LNCaP clone FGC (cell line): ENCODE results near the gene NGFR.

Experiments used
- DNase-seq: peaks from one replicate; pipeline ENCODE4 v3.0.0-alpha.2; 2011; ENCODE audit warnings: low read depth
- H3K4me3 ChIP-seq: 2 replicates; pipeline ENCODE4 v1.5.1; 2011; ENCODE audit warnings: mild to moderate bottlenecking, low read depth, low read length, control low read depth
- CTCF ChIP-seq: IDR thresholded peaks from 2 replicates; pipeline ENCODE4 v1.5.1; 2012; ENCODE audit warnings: mild to moderate bottlenecking; ENCODE audit not compliant: control insufficient read depth, insufficient read depth; ENCODE audit errors: extremely low read depth

The NGFR gene

GRCh38 chr17:49454050-49454449 lies 41.0 kb upstream of the NGFR start:
- no peak overlapping the region for H3K4me3 ChIP-seq
- TF ChIP-seq CTCF, result no peak
- no peak for DNase-seq

GRCh38 chr17:49455272-49455861 lies 39.7 kb upstream of the NGFR start:
- H3K4me3 ChIP-seq, result no peak overlapping the region
- no peak for TF ChIP-seq CTCF
- no peak for DNase-seq

DNA sequence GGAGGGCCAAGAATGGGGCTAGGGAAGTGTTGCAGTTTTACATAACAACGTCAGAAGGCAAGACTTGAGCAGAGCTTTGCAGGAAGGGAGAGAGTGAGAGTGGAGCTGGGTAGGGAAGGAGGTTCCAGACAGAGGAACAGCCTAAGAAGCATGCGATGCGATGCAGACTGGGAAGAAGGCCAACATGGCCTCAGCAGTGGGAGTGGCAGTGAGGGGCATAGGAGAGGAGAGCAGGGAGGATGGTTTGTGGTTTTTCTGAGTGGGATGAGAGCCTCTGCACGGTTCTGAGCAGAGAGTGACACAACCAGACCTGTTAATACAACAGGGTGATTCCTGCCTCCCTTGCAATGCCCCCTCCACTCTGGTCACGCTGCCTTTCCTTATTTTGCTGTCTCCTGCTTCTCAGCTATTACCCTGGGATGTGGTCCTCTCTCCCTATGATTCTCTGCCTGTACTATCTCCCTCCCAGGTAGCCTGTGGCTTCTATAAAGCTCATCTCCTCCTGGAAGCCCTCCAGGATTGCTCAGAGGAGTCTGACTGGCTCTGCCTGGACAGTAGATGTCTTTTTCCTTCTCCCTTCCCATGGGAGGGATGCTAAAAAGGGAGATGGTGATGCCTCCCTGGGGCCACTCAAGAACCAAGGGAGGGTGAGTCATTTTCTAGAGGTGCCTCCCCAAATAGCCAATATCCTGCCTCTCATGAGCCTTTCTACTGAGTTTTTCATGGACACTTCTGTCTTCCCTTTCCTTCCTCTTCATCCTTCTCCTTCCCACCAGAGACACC lies 38.7 kb upstream of the NGFR start:
- TF ChIP-seq CTCF, result no peak
- H3K4me3 ChIP-seq, result no peak overlapping the region
- DNase-seq, result no peak

GRCh38 chr17:49457564-49458535 lies 37.2 kb upstream of the NGFR start:
- DNase-seq, result no peak
- TF ChIP-seq CTCF, result no peak
- no peak overlapping the region for H3K4me3 ChIP-seq

DNA sequence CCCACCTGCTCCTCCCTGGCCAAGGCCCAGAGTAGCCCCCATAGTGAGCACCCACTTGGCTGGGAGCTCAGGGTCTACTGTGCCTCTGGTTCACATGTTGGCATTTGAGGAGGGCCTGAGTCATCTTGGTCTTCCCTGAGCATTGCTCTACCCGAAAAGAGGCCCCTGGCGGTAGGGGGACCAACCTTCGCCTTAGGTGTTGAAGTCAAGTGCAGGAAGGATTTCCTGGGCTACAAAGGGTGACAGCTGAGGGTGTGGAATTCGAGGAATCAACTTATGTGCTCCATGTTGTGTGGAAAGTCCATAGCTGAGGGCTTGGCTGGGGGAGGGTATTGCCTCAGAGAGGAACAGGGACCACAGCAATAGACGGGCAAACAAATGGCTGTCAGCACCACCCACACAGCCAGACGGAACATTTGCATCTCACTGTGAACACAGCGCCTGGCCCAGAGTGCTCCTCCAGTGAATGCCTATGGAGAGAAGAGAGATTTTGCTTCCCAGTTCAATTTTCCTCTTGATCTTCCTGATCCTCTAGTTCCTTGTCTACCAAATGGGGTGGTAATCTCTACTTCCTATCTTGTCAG lies 35.6 kb upstream of the NGFR start:
- no peak for DNase-seq
- TF ChIP-seq CTCF, result no peak
- no peak overlapping the region for H3K4me3 ChIP-seq

GRCh38 chr17:49460401-49460800 lies 34.7 kb upstream of the NGFR start:
- no peak for TF ChIP-seq CTCF
- DNase-seq, result no peak
- no peak overlapping the region for H3K4me3 ChIP-seq
